SK-N-SH (cell line): Measurements from ENCODE around the gene PUS1. TPM values are rescaled to one million over a fixed set of nuclear protein-coding genes. Genes with fewer than 3 reads are reported as not detected.
A peak's percentile ranks its signal among the peaks of the same experiment; 100 is the strongest.

Experiments
- CTCF ChIA-PET: fragments of 300-600, 350-600 bp; formaldehyde crosslinking; extraction: SDS; loops from one replicate; lab custom pipeline; 2021; lab: Yijun Ruan, JAX
- POLR2A ChIA-PET: fragments of 350-600 bp; sonication (Branson Sonifier 250); formaldehyde crosslinking; extraction: SDS; loops from one replicate; lab custom pipeline; 2020; ENCODE audit warnings: antibody characterized with exemption, inconsistent platforms; lab: Yijun Ruan, JAX
- DNase-seq: peaks from one replicate; pipeline ENCODE4 v3.0.0; 2012
- H2AFZ ChIP-seq: fragments of 200-600 bp; sonication (generic); 2 replicates; pipeline ENCODE4 v1.8.1; 2016; ENCODE audit warnings: antibody characterized with exemption, mild to moderate bottlenecking, low read depth
- H3F3A ChIP-seq: fragments of 200-600 bp; sonication (generic); replicated peaks from 2 replicates; pipeline ENCODE3; 2016; ENCODE audit warnings: antibody characterized with exemption, mild to moderate bottlenecking; ENCODE audit not compliant: insufficient read depth
- H3K27ac ChIP-seq, 2 experiments: fragments of 200-500 bp in 1 of 2; fragments of 200-600 bp in 1 of 2; sonication (Bioruptor generic) in 1 of 2; sonication (generic), shearing (Covaris generic) in 1 of 2; 2 replicates each; pipeline versions ENCODE4 v1.5.1 to v1.6.1; 2014 to 2016; ENCODE audit warnings: low read depth in 2 of 2, inconsistent platforms in 1 of 2, low read length in 1 of 2, mild to moderate bottlenecking in 1 of 2, mixed read lengths in 1 of 2
- H3K27me3 ChIP-seq: fragments of 200-600 bp; sonication (generic), shearing (Covaris generic); 2 replicates; pipeline ENCODE4 v1.6.1; 2016; ENCODE audit warnings: mixed run types; ENCODE audit not compliant: insufficient read depth
- H3K36me3 ChIP-seq, 2 experiments: fragments of 200-500 bp in 1 of 2; fragments of 200-600 bp in 1 of 2; sonication (Bioruptor generic) in 1 of 2; sonication (generic) in 1 of 2; replicated peaks in 1 of 2; 2 replicates each; pipeline versions ENCODE3 to v1.5.1; 2014 to 2016; ENCODE audit warnings: low read length in 1 of 2, mild to moderate bottlenecking in 1 of 2; ENCODE audit not compliant: insufficient read depth in 2 of 2, control insufficient read depth in 1 of 2
- H3K4me1 ChIP-seq, 2 experiments: fragments of 200-500 bp in 1 of 2; fragments of 200-600 bp in 1 of 2; sonication (Bioruptor generic) in 1 of 2; sonication (generic), shearing (Covaris generic) in 1 of 2; 2 replicates each; pipeline versions ENCODE4 v1.5.1 to v1.6.1; 2014 to 2016; ENCODE audit warnings: low read depth in 1 of 2, low read length in 1 of 2, mixed run types in 1 of 2; ENCODE audit not compliant: insufficient read depth in 2 of 2, control insufficient read depth in 1 of 2
- H3K4me2 ChIP-seq: fragments of 200-600 bp; sonication (generic), shearing (Covaris generic); 2 replicates; pipeline ENCODE4 v1.6.1; 2017; ENCODE audit warnings: mixed run types
- H3K4me3 ChIP-seq, 2 experiments: fragments of 200-500 bp in 1 of 2; fragments of 200-600 bp in 1 of 2; sonication (Bioruptor generic) in 1 of 2; sonication (generic), shearing (Covaris generic) in 1 of 2; 2 replicates each; pipeline versions ENCODE4 v1.5.1 to v1.8.1; 2014 to 2016; ENCODE audit warnings: low read depth in 2 of 2, inconsistent platforms in 1 of 2, low read length in 1 of 2, mild to moderate bottlenecking in 1 of 2, mixed read lengths in 1 of 2, moderate library complexity in 1 of 2
- H3K79me2 ChIP-seq: fragments of 200-600 bp; sonication (generic); 2 replicates; pipeline ENCODE4 v1.8.1; 2017; ENCODE audit warnings: mild to moderate bottlenecking; ENCODE audit not compliant: insufficient read depth
- H3K9ac ChIP-seq: fragments of 200-600 bp; sonication (generic); 2 replicates; pipeline ENCODE4 v1.6.1; 2017; ENCODE audit warnings: mixed run types
- H3K9me2 ChIP-seq: fragments of 200-600 bp; sonication (generic); 2 replicates; pipeline ENCODE4 v1.6.1; 2017; ENCODE audit warnings: mixed run types
- H3K9me3 ChIP-seq: fragments of 200-600 bp; sonication (generic); 2 replicates; pipeline ENCODE4 v1.6.1; 2017; ENCODE audit warnings: mixed run types, mild to moderate bottlenecking, moderate library complexity
- H4K20me1 ChIP-seq: fragments of 200-600 bp; sonication (generic); 2 replicates; pipeline ENCODE4 v1.6.1; 2017; ENCODE audit warnings: mild to moderate bottlenecking, mixed run types; ENCODE audit not compliant: insufficient read depth
- CHD2 ChIP-seq: fragments of 150-350 bp; IDR thresholded peaks from 2 replicates; pipeline ENCODE4 v1.6.1; 2018; ENCODE audit warnings: low read length; ENCODE audit not compliant: partially characterized antibody
- ELF1 ChIP-seq: IDR thresholded peaks from 2 replicates; pipeline ENCODE4 v1.4.0; 2012
- EP300 ChIP-seq, 2 experiments: IDR thresholded peaks; 2 replicates each; pipeline versions ENCODE4 v1.4.0 to v1.6.1; 2012; ENCODE audit warnings: borderline replicate concordance in 1 of 2, low read depth in 1 of 2, low read length in 1 of 2
- EZH2phosphoT487 ChIP-seq: fragments of 200-600 bp; sonication (generic); IDR thresholded peaks from 2 replicates; pipeline ENCODE4 v1.6.1; 2017; ENCODE audit warnings: low read depth, mixed run types, mild to moderate bottlenecking, antibody characterized with exemption, moderate library complexity, borderline replicate concordance
- FOSL2 ChIP-seq: IDR thresholded peaks from 2 replicates; pipeline ENCODE4 v1.4.0; 2012; ENCODE audit warnings: low read depth, mild to moderate bottlenecking, moderate library complexity, borderline replicate concordance
- FOXJ3 ChIP-seq: sonication (generic); formaldehyde crosslinking; IDR thresholded peaks from 2 replicates; pipeline ENCODE4 v1.5.1; 2020; ENCODE audit warnings: mild to moderate bottlenecking, missing genetic modification reagents
- MAX ChIP-seq: IDR thresholded peaks from 2 replicates; pipeline ENCODE4 v1.4.0; 2012; ENCODE audit warnings: low read depth
- MEF2A ChIP-seq: IDR thresholded peaks from 2 replicates; pipeline ENCODE4 v1.4.0; 2012; ENCODE audit warnings: low read depth, borderline replicate concordance
- MXI1 ChIP-seq: IDR thresholded peaks from 2 replicates; pipeline ENCODE4 v1.6.1; 2012; ENCODE audit warnings: mild to moderate bottlenecking, low read depth, low read length, improper control_type of control experiment
- NRF1 ChIP-seq: IDR thresholded peaks from 2 replicates; pipeline ENCODE4 v1.6.1; 2012; ENCODE audit warnings: low read depth, mild to moderate bottlenecking, low read length
- PBX3 ChIP-seq: IDR thresholded peaks from 2 replicates; pipeline ENCODE4; 2012
- POLR2AphosphoS5 ChIP-seq: IDR thresholded peaks from 2 replicates; pipeline ENCODE4 v1.6.1; 2012; ENCODE audit warnings: low read depth, low read length
- RAD21 ChIP-seq: IDR thresholded peaks from 2 replicates; pipeline ENCODE4 v1.6.1; 2012; ENCODE audit warnings: mild to moderate bottlenecking, low read length
- REST ChIP-seq: IDR thresholded peaks from 2 replicates; pipeline ENCODE4 v1.6.1; 2012; ENCODE audit warnings: mild to moderate bottlenecking, low read depth, low read length, moderate library complexity
- SMC3 ChIP-seq: IDR thresholded peaks from 2 replicates; pipeline ENCODE4 v1.6.1; 2012; ENCODE audit warnings: low read depth, low read length, improper control_type of control experiment
- WGBS: methylation state at CpG from one replicate; pipeline ENCODE4 v1.1.6; 2017; ENCODE audit warnings: low lambda C conversion rate; 5-methylcytosine and 5-hydroxymethylcytosine counted together
- polyA plus RNA-seq, 3 experiments: library from polyadenylated mRNA; depleted of rRNA; stranded (reverse); fragments of >200 nt; gene quantifications; 2 replicates each; pipeline ENCODE4 v1.2.3, GENCODE V29; 2012

PUS1 gene
- polyA plus RNA-seq, 1 of the 3 experiments (the other 2 are of a cell fraction) = 53.1 TPM

GRCh38 chr12:131902332-131903241, 26.5 kb upstream of the PUS1 start:
- Histone ChIP-seq H3K27ac (peak overlapping the region in 1 of 2 experiments; percentile 13; a peak in 1 of 4 replicates), H3K27me3 (no peaks in the 10 kb centered on the region), H3K4me1 (peaks cover 0 to 22% of the 10 kb centered on the region in 2 experiments; a peak in 1 of 4 replicates), H3K9ac (no peak overlapping the region), H3F3A (no peaks in the 10 kb centered on the region), H3K4me3 (no peak overlapping the region), H3K36me3 (peaks cover 0 to 8% of the 10 kb centered on the region in 2 experiments), H4K20me1 (peaks cover 58% of the 10 kb centered on the region), H3K9me2 (no peaks in the 10 kb centered on the region), H2AFZ (no peak overlapping the region), H3K79me2 (peaks cover 31% of the 10 kb centered on the region), H3K4me2 (no peak overlapping the region), H3K9me3 (no peaks in the 10 kb centered on the region)
- ChIA-PET POLR2A (interaction anchor here (0.6 kb wide), 1 partner anchor 47 kb away, joined by 3 read pairs; the partner anchor contains the start of gene EP400), CTCF (interaction anchor here (1.3 to 1.8 kb wide), 3 partner anchors 10 to 66 kb away, joined by 3 to 7 read pairs (median 6); no protein-coding TSS in a partner anchor)
- 90% methylated on average over 4 of the region's 25 CpGs for WGBS
- DNase-seq = no peak
- TF ChIP-seq RAD21 (no peak), CHD2 (no peak), EZH2phosphoT487 (no peak)

- Histone ChIP-seq H3K4me3 (no peak overlapping the region), H3K9me2 (no peaks in the 10 kb centered on the region), H3K4me2 (no peak overlapping the region), H2AFZ (no peak overlapping the region), H3K4me1 (peaks cover 0 to 22% of the 10 kb centered on the region in 2 experiments; a peak in 1 of 4 replicates), H3K36me3 (peaks cover 0 to 8% of the 10 kb centered on the region in 2 experiments), H3K27ac (no peak overlapping the region), H3K9ac (no peak overlapping the region), H4K20me1 (peaks cover 58% of the 10 kb centered on the region), H3F3A (no peaks in the 10 kb centered on the region), H3K79me2 (peaks cover 28% of the 10 kb centered on the region), H3K9me3 (no peaks in the 10 kb centered on the region), H3K27me3 (no peaks in the 10 kb centered on the region)
- ChIA-PET CTCF (interaction anchor here (0.9 to 1.8 kb wide), 3 partner anchors 9 to 67 kb away, joined by 3 to 7 read pairs (median 4); no protein-coding TSS in a partner anchor), POLR2A (interaction anchor here (0.6 kb wide), 1 partner anchor 46 kb away, joined by 3 read pairs; the partner anchor contains the start of gene EP400)
- WGBS = 82% methylated on average over 8 of the region's 13 CpGs
- no peak for TF ChIP-seq PBX3
- TF ChIP-seq MEF2A = no peak
- TF ChIP-seq NRF1 = no peak
- TF ChIP-seq RAD21 = no peak
- TF ChIP-seq POLR2AphosphoS5 = no peak
- no peak for TF ChIP-seq REST
- no peak for TF ChIP-seq SMC3
- TF ChIP-seq FOSL2 = no peak
- no peak for TF ChIP-seq MXI1
- no peak for TF ChIP-seq FOXJ3 (CRISPR knock-in tag)
- no peak for TF ChIP-seq ELF1
- no peak for TF ChIP-seq MAX
- no peak for TF ChIP-seq EP300 (IDR thresholded peaks at IDR 0.05; ENCODE audit: borderline replicate concordance in 1 of 2, low read depth in 1 of 2, low read length in 1 of 2)
- DNase-seq = no peak
These were observed 25.5 kb upstream of the PUS1 start for GRCh38 chr12:131903270-131904255.
